GM21528 (cell line): Measurements from ENCODE around the gene OPHN1.

ENCODE experiments used
- ATAC-seq: cut with Tn5 transposase; IDR thresholded peaks from one replicate; pipeline ENCODE4 v1.9.1; 2021; ENCODE audit warnings: mild to moderate bottlenecking, moderate library complexity; ENCODE audit not compliant: unreplicated experiment, low FRiP score

Gene OPHN1

GRCh38 chrX:68186552-68187262, 246.6 kb downstream of the OPHN1 start:
- no peak for ATAC-seq

DNA sequence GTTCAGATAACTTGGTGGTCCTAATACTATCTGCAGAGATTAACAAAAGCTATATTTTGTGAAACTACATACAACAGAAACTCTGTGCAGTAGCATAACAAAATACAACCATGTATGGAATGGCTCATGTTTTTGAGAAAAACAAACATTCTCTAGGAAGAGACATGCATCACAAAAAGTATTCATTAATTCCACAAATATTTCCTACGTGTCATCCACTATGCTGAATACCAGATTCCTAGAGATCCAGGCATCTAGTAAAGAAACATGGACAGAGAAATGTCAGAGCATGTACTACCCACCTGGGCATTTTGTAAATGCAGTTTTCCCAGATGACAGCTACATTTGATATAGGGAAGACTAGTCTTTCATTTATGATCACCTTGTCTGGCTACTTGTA, 248.1 kb downstream of the OPHN1 start:
- ATAC-seq, result no peak

DNA sequence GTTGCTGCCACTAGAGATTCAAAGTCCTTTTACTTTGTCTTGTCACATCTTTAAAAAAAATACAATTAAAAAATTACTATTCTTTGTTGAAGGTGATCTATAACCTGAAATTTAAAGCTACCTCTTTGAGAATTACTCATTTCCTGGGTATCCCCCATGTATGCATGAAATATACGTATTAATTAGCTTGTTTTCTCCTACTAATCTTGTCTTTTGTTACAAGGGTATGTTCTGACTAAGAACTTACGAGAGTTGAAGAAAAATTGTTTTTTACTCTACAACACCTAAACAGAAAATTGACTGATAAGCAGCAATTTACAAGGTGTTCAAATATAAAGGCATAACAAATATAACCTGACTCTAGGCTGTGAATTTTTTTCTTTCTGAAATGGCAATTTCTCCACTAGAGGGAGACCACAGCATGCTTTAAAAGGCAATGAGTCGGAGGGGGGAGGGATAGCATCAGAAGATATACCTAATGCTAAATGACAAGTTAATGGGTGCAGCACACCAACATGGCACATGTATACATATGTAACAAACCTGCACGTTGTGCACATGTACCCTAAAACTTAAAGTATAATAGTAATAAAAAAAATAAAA, 249.6 kb downstream of the OPHN1 start:
- no peak for ATAC-seq

DNA sequence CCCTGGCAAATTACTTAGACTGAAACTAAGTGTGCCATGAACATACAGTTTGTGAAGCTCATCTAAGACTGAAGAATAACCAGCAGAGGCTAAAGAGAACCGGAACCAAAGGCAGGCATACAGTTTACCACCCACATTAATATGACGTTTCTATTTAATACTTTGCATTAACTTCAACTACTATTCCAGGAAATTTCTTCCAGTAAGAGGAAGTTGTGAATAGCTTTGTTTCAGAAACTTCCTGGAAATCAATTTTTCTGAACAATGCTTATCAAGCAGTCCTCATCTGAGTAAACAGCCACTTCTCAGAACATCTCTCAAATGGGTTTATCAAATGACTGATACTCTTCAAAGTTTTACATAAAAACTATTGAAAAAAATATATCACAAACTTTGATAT, 252.7 kb downstream of the OPHN1 start:
- ATAC-seq, result no peak

GRCh38 chrX:68179355-68179754, 253.9 kb downstream of the OPHN1 start:
- ATAC-seq, result no peak

GRCh38 chrX:68177542-68177941, 255.8 kb downstream of the OPHN1 start:
- ATAC-seq, result no peak

DNA sequence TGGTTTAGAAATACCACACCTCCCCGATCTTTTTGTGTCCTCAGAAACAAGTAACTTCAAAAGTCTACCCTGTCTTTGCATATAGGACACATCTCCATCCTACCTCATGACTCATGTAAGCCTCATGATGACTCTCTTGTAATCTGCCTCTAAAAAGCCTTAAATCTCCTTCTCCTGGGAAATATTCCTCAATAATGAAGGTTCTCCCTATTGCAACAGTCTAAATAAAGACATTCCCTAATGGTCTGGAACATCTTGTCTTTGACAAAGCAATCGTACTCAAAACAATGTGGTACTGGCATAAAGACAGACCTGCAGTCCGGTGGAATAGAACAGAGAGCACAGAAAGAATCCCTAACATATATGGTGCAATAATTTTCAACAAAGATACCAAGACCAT, 257.7 kb downstream of the OPHN1 start:
- ATAC-seq, result no peak

DNA sequence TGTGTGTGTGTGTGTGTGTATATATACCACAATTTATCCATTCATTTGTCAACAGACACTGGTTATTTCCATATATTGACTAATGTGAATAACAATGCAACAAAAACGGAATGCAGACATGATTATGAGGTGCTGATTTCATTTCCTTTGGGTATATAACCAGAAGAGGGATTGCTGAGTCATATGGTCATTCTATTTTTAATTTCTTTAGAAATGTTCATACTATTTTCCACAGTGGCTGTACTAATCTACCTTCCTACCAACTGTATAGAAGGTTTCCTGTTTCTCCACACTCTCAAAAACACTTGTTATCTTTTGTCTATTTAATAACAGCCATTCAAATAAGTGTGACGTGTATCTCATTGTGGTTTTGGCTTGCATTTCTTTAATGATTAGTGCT, 269.9 kb downstream of the OPHN1 start:
- no peak for ATAC-seq

DNA sequence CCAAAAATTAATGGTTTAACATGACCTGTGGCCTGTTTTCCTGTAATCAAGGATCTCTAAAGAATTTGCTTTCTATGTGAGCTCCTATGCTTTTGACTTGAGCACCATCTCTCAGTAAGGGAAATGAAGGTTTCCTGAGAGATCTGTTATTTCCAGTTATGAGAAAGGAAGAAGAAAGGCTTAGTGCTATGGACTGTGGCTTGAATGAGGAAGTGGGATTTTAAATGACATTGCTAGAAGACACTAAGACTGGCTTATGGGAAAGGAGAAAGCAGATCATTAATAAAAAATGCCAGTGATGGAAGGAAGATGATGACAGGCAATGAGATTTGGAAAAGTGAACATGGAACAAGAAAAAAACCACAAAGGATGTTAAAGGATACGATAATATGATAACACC, 285.4 kb downstream of the OPHN1 start:
- ATAC-seq, result no peak

DNA sequence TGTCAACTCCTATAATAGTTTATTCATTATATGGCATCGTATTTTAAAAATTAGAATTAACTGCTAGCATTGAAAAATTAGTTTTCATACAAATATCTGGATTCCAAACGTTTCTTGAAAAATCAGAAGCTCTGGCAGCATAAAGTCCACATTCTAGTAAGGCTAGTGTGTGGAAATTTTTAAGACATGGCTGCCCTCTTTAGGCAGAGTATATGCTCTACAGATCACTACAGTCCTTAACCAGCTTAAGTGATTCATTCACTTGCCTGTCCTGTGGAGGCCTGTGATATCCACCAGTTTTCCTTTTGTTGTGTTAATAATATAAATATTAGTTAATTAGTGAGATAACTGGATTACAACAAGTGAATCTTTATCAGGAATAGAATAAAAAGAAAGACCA, 287.2 kb downstream of the OPHN1 start:
- no peak for ATAC-seq

DNA sequence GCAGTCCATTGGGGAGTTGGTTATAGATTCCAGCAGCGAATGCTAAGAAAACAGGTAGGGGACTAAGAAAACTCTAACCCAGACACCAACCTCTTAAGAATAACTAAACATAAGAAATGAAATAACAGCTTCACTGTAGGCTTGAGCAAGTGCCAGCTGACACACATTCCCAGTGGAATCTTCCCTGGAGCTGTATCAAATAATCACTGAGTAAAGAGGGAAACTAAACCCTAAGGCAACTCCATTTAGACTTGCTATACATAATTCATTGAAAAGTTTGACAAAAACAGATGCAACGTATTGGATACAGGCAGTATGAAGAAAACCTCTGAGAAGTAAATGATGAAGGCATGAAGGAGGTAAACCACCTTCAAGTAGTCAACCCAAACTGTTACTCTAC, 293.5 kb downstream of the OPHN1 start:
- no peak for ATAC-seq

DNA sequence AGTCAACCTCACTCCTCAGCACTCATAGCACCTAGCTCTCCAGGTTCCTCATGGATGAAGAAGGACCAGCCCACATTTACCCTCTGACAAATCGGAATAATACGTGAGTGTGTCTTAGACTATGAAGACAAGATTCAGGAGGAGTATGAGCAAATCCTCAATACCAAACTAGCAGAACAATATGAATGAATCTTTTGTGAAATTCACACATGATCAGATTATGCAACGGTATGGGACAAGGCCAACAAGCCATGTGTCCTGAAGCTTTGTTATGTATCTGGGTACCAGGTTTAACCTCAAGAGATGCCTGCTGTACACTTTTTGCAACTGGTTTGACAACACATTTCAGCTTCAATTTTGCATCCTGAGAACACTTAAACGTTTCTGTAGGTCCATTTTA, 300.1 kb downstream of the OPHN1 start:
- ATAC-seq, result no peak

- no peak for ATAC-seq
Observed at GRCh38 chrX:68132749-68133148, 300.5 kb downstream of the OPHN1 start.

- no peak for ATAC-seq
Observed at GRCh38 chrX:68121835-68122234, 311.5 kb downstream of the OPHN1 start.

DNA sequence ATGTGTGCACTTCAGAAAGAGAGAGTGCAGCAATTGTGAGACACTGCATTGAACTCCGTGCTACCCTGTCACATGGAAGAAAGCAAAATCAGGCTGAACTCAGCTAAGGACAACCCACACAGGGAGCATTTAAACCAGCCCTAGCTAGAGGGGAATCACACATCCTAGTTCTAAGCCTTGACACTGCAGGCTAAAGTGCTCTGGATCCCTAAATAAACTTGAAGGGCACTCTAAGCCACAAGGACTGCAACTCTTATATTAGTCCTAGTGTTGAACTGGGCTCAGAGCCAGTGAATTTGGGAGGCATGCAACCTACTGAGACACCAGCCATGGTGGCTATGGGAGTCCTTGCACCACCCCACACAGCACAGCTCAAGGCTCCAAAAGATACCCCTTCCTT, 311.9 kb downstream of the OPHN1 start:
- no peak for ATAC-seq

- no peak for ATAC-seq
Observed at GRCh38 chrX:68115371-68115770, 317.9 kb downstream of the OPHN1 start.

GRCh38 chrX:68114573-68115129, 318.6 kb downstream of the OPHN1 start:
- no peak for ATAC-seq

DNA sequence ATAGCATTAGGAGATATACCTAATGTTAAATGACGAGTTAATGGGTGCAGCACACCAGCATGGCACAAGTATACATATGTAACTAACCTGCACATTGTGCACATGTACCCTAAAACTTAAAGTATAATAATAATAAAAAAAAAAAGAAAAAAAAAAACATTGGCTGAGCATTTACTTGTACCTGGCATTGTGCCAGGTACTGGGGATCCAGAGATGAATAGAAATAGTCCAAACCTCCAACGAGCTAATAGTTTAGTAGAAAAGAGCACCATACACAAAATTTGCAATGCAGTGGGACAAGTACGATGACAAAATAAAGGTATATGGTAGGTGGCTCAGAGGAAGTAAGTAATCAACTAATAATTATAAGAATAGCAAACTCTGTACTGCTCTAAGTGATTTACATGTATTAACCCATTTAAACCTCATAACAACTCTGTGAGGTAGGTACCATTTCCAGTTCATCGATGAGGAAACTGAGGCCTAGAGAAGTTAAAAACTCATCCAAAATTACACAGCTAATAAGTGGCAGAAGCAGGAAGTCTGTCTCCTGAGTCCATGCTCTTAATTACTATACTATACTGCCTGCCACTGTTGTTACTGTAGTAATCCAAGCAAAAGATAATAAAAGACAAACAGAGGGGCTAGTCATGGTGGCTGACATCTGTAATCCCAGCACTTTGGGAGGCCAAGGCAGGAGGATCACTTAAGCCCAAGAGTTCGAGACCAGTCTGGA, 319.3 kb downstream of the OPHN1 start:
- no peak for ATAC-seq

- no peak for ATAC-seq
Observed at GRCh38 chrX:68112321-68112720, 321.0 kb downstream of the OPHN1 start.

DNA sequence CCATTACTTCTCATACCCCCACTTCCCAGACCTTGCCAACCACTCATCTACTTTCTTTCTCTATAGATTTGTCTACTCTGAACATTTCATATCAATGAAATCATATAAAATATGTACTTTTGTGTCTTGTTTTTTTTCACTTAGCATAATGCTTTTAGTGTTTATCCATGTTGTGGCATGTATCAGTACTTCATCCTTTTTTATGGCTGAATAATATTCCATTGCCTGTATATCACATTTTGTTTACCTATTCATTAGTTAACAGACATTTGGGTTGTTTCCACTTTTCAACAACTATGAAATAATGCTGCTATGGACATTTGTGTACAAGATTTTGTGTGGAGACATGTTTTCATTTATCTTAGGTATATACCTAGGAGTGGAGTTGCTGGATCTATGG, 324.1 kb downstream of the OPHN1 start:
- ATAC-seq, result no peak

- ATAC-seq, result no peak
Observed at GRCh38 chrX:68098431-68098830, 334.9 kb downstream of the OPHN1 start.

- no peak for ATAC-seq
Observed at GRCh38 chrX:68090266-68090665, 343.0 kb downstream of the OPHN1 start.
